ENCODE results near the gene HS3ST4. TPM values are rescaled to one million over a fixed set of nuclear protein-coding genes. Genes with fewer than 3 reads are reported as not detected.

HS3ST4 gene
- total and polyA plus RNA-seq, 2 donors (not counting 1 experiment from before 2014, with no cell fraction given) = not detected

DNA sequence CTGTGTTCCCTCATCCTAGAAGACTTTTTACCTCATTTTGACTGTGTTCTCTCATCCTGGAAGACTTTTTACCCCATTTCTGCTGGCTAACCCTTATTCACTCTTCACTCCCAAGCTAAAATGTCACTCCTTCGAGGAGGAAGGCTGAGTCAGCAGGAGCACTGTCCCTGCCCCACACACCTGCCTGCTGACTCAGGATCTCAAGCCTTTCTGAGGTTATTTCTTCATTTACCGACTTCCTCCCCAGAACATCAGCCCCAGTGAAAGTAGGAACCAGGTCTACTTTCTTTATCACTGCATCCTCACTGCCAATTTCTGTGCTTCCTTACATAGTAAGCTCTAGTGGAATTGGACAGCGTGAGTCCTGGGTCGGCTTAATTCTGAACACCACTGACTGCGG, 220.6 kb downstream of the HS3ST4 start:
- no peak overlapping the region for H3K4me3 ChIP-seq (replicated peaks in 1 of 4; ENCODE audit: control extremely low read depth in 1 of 4, insufficient read depth in 1 of 4, low read depth in 3 of 4, low read length in 4 of 4)
- no peak overlapping the region for H3K4me2 ChIP-seq (ENCODE audit: extremely low read depth, insufficient read depth, low read length)
- no peak overlapping the region for H3K9ac ChIP-seq (ENCODE audit: insufficient read depth, low read length)
- H3K79me2 ChIP-seq (ENCODE audit: control insufficient read depth, insufficient read depth, low read length) = no peaks in the 10 kb centered on the region
- no peaks in the 10 kb centered on the region for H4K20me1 ChIP-seq (ENCODE audit: control insufficient read depth, extremely low read depth, insufficient read depth, low read length)
- H2AFZ ChIP-seq (ENCODE audit: low read length) = no peak overlapping the region
- no peaks in the 10 kb centered on the region for H3K4me1 ChIP-seq (ENCODE audit: control insufficient read depth, extremely low read depth, insufficient read depth, low read length)
- DNase-seq (ENCODE audit: low read depth in 2 of 2) = no peak
- no peak overlapping the region for H3K27ac ChIP-seq (ENCODE audit: insufficient read depth, low read length)
- H3K27me3 ChIP-seq (ENCODE audit: control insufficient read depth, insufficient read depth, low read length) = no peaks in the 10 kb centered on the region
- no peaks in the 10 kb centered on the region for H3K36me3 ChIP-seq (ENCODE audit: control insufficient read depth, insufficient read depth, low read length)
- TF ChIP-seq EZH2 (IDR thresholded peaks at IDR 0.05; ENCODE audit: low read length, missing control alignments) = no peak
- TF ChIP-seq, protein P1, sequence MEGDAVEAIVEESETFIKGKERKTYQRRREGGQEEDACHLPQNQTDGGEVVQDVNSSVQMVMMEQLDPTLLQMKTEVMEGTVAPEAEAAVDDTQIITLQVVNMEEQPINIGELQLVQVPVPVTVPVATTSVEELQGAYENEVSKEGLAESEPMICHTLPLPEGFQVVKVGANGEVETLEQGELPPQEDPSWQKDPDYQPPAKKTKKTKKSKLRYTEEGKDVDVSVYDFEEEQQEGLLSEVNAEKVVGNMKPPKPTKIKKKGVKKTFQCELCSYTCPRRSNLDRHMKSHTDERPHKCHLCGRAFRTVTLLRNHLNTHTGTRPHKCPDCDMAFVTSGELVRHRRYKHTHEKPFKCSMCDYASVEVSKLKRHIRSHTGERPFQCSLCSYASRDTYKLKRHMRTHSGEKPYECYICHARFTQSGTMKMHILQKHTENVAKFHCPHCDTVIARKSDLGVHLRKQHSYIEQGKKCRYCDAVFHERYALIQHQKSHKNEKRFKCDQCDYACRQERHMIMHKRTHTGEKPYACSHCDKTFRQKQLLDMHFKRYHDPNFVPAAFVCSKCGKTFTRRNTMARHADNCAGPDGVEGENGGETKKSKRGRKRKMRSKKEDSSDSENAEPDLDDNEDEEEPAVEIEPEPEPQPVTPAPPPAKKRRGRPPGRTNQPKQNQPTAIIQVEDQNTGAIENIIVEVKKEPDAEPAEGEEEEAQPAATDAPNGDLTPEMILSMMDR (conservative IDR thresholded peaks at IDR 0.05 in 1 of 2, IDR thresholded peaks at IDR 0.05 in 1 of 2; ENCODE audit: low read depth in 1 of 2, low read length in 2 of 2) = no peak
- H3K9me3 ChIP-seq (ENCODE audit: control insufficient read depth, insufficient read depth, low read depth, low read length) = no peaks in the 10 kb centered on the region

DNA sequence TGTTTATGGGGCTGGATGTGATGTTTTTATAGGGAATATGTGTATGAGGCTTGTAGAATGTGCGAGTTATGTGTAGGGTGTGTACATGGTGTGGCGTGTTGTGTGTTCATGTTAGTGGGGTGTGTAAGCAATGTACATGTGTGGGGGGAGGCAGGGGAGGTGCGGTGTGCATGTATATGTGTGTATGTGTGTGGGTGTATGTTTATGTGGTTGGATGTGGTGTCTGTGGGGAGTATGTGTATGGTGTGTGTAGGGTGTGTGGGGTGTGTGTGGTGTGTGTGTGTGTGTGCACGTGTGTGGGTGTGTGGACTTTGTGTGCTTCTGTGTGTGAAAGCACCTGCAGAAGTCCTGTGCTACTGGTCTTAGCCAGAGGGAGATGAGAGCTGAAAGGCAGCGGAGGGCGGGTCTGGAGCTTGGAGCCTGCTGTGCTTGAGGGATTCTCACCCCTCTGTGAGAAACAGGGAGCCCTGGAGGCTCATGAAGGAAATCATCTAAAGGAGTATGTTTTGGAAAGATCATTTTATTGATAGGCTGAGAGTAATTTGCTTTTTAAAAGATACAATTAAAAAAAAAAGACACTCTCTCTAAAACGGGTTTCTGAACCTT, 222.7 kb downstream of the HS3ST4 start:
- Histone ChIP-seq H3K4me3 (replicated peaks in 1 of 4; ENCODE audit: control extremely low read depth in 1 of 4, insufficient read depth in 1 of 4, low read depth in 3 of 4, low read length in 4 of 4) (no peak overlapping the region), H3K9me3 (ENCODE audit: control insufficient read depth, insufficient read depth, low read depth, low read length) (no peaks in the 10 kb centered on the region), H3K36me3 (ENCODE audit: control insufficient read depth, insufficient read depth, low read length) (no peaks in the 10 kb centered on the region), H4K20me1 (ENCODE audit: control insufficient read depth, extremely low read depth, insufficient read depth, low read length) (no peaks in the 10 kb centered on the region), H3K27me3 (ENCODE audit: control insufficient read depth, insufficient read depth, low read length) (no peaks in the 10 kb centered on the region), H2AFZ (ENCODE audit: low read length) (no peak overlapping the region), H3K4me2 (ENCODE audit: extremely low read depth, insufficient read depth, low read length) (no peak overlapping the region), H3K4me1 (ENCODE audit: control insufficient read depth, extremely low read depth, insufficient read depth, low read length) (no peaks in the 10 kb centered on the region), H3K9ac (ENCODE audit: insufficient read depth, low read length) (no peak overlapping the region), H3K79me2 (ENCODE audit: control insufficient read depth, insufficient read depth, low read length) (no peaks in the 10 kb centered on the region), H3K27ac (ENCODE audit: insufficient read depth, low read length) (no peak overlapping the region)
- no peak for DNase-seq (ENCODE audit: low read depth in 2 of 2)
- TF ChIP-seq, protein P1 (conservative IDR thresholded peaks at IDR 0.05 in 1 of 2, IDR thresholded peaks at IDR 0.05 in 1 of 2; ENCODE audit: low read depth in 1 of 2, low read length in 2 of 2) = no peak
- TF ChIP-seq EZH2 (IDR thresholded peaks at IDR 0.05; ENCODE audit: low read length, missing control alignments) = no peak

DNA sequence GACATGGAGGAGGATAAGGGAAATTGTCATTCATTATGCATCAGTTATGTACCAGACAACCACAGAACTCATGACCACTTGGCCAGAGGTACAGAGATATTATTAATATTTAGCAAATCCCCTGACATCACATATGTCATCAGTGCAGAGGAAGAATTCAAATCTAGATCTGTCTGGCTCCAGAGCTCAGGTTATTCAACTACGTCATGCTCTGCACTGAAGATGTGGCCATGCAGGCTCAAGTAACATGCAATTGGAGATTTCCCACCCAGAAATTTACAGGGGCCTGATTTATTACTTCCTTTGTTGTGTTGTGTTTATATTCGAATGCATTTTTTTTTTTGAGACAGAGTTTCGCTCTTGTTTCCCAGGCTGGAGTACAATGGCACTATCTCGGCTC, 224.3 kb downstream of the HS3ST4 start:
- no peak for DNase-seq (ENCODE audit: low read depth in 2 of 2)
- H3K36me3 ChIP-seq (ENCODE audit: control insufficient read depth, insufficient read depth, low read length) = no peaks in the 10 kb centered on the region
- H3K27ac ChIP-seq (ENCODE audit: insufficient read depth, low read length) = no peak overlapping the region
- no peak overlapping the region for H3K4me3 ChIP-seq (replicated peaks in 1 of 4; ENCODE audit: control extremely low read depth in 1 of 4, insufficient read depth in 1 of 4, low read depth in 3 of 4, low read length in 4 of 4)
- no peaks in the 10 kb centered on the region for H3K4me1 ChIP-seq (ENCODE audit: control insufficient read depth, extremely low read depth, insufficient read depth, low read length)
- TF ChIP-seq, protein P1 (conservative IDR thresholded peaks at IDR 0.05 in 1 of 2, IDR thresholded peaks at IDR 0.05 in 1 of 2; ENCODE audit: low read depth in 1 of 2, low read length in 2 of 2) = no peak
- TF ChIP-seq EZH2 (IDR thresholded peaks at IDR 0.05; ENCODE audit: low read length, missing control alignments) = no peak
- no peak overlapping the region for H3K4me2 ChIP-seq (ENCODE audit: extremely low read depth, insufficient read depth, low read length)
- no peaks in the 10 kb centered on the region for H3K9me3 ChIP-seq (ENCODE audit: control insufficient read depth, insufficient read depth, low read depth, low read length)
- no peaks in the 10 kb centered on the region for H4K20me1 ChIP-seq (ENCODE audit: control insufficient read depth, extremely low read depth, insufficient read depth, low read length)
- H3K79me2 ChIP-seq (ENCODE audit: control insufficient read depth, insufficient read depth, low read length) = no peaks in the 10 kb centered on the region
- H2AFZ ChIP-seq (ENCODE audit: low read length) = no peak overlapping the region
- H3K27me3 ChIP-seq (ENCODE audit: control insufficient read depth, insufficient read depth, low read length) = no peaks in the 10 kb centered on the region
- no peak overlapping the region for H3K9ac ChIP-seq (ENCODE audit: insufficient read depth, low read length)
